ENCODE results near the gene GOLGA6A.
"Not testable (repeated sequence)": the region's sequence is repeated elsewhere in the genome, so short reads cannot be mapped to it uniquely, and the experiment has no call there.

Gene GOLGA6A, protein sequence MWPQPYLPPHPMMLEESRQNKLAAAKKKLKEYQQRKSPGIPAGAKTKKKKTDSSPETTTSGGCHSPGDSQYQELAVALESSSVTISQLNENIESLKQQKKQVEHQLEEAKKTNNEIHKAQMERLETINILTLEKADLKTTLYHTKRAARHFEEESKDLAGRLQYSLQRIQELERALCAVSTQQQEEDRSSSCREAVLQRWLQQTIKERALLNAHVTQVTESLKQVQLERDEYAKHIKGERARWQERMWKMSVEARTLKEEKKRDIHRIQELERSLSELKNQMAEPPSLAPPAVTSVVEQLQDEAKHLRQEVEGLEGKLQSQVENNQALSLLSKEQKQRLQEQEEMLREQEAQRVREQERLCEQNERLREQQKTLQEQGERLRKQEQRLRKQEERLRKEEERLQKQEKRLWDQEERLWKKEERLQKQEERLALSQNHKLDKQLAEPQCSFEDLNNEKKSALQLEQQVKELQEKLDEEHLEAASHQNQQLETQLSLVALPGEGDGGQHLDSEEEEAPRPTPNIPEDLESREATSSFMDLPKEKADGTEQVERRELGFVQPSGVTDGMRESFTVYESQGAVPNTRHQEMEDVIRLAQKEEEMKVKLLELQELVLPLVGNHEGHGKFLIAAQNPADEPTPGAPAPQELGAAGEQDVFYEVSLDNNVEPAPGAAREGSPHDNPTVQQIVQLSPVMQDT

DNA sequence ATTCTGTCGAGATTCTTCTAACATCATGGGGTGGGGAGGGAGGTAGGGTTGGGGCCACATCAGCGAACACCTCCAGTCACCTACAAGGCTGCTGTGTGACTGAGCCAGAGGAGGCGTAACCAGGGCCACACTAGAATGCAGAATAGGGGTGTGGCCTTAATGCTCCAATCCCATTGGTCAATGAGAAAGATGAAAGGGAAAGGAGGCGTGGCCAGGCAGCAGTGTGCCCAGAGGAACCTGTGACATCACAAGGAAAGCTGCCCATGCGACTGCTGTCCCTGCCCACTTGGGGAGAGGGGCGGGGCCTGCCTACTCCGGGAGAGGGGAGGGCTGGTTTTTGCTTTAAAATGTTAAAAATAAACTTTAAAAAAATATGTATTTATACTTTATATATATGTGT lies at the start of gene GOLGA6A:
TSS of gene GOLGA6A (minus strand) at position 101 of the 400 bp plus-strand sequence. CDS start at position 60, 41 bp downstream.
- not testable (repeated sequence) for DNase-seq

- DNase-seq: no peak
These were observed 49.5 kb upstream of the GOLGA6A start for GRCh38 chr15:74131628-74132413.

DNA sequence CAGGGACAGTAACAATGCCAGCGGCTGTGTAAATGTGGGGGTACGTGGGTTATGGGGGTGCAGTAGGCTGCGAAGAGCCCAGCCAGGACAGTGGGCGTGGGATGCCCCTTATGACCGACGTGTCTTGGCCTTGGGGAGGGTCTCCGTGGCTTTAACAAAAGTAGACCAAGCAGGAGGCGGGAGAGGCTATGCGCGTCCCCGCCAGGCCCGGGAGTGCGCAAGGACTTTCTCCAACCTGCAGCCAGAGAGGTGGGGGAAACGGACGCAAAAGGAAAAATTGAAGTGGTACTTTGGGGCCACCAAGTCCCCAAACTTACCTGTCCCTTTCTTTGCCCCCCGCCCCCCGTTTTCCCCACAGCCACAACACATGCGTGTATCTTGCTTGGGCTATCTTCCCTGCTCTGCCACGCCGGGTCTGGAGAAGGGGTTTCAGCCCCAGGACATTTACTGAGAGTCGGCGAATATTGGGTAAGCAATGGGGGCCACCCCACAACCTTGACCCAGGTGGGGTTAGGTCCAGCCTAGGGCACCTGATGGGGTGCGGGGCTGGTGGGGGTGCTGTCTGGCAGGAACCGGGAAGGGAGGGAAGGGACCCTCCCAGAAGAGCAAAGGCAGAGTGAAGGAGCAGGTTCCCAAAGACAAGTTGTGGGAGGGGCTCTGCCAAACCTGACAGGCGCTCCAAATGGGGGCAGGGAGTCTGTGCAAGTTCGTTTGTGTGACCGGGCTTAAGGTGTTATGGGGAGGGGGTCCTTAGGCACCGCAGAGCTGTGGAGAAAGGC lies 48.7 kb upstream of the GOLGA6A start:
- no peak for DNase-seq

DNA sequence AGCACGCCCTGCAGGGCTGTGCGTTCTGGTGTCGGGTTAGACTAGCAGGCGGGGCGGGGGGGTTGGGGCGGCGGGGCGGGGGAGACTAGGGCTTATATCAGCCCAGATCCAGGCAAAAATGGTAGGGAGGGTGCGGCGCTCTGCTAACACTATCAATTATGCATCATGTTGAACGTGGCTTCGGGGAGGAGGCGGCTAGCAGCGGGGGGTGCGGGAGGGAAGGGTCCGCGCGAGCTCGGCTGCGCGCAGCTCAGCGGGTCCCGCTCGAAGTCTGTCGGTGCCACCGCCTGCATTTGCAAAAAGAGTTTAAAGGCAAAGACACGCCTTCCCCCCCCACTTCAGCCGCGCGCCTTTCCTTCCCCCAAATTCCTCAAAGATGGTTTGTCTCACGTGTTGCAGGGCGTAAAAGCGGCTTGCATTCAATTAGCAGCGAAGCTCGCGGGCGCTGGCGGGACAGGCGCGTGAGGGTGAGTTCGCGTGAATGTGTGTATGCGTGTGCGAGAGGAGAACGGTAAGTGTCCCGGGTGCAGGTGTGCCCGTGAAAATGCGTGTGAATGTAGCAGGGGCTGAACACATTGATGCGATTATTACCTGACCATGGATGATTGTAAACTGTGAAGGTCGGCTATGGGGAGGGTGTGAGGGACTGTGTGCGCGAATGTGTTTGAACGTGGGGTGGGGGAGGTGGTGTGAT lies 48.0 kb upstream of the GOLGA6A start, which contains the start of gene ISLR2:
TSS of gene ISLR2 (plus strand) at position 432 of the 694 bp plus-strand sequence. CDS start 2,169 bp downstream, outside the sequence.
- peak; percentile 13 for DNase-seq

DNA sequence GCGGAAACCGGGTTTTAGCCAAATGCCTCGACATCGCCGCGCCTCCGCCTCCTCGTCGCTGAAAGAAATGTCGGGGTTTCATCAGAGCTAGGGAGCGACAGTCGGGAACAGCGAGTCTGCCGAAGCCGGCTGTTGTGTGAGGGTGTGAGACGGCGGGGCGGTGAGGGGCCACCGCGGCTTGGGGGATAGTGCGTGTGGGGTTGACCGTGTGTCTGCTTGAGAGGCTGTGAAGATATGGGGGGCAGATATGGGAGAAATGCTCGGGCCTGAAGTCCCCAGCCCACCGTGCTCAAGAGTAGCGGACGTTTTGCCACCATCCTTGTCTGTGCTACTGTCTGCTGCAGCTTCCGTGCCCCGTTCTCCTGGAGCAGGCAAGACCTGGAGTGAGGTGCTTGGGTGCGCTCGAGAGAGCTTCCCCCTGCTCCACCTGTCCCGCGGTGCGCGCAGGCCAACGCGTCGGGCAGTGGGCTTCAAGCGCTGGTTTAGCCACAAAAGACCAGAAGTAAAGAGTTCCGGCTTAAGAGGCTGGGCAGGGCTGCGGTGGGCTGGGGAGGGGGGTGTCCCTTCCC lies 47.3 kb upstream of the GOLGA6A start:
- no peak for DNase-seq

GRCh38 chr15:74128785-74129585 lies 46.6 kb upstream of the GOLGA6A start:
- no peak for DNase-seq

GRCh38 chr15:74127954-74128784 lies 45.8 kb upstream of the GOLGA6A start:
- DNase-seq: no peak

DNA sequence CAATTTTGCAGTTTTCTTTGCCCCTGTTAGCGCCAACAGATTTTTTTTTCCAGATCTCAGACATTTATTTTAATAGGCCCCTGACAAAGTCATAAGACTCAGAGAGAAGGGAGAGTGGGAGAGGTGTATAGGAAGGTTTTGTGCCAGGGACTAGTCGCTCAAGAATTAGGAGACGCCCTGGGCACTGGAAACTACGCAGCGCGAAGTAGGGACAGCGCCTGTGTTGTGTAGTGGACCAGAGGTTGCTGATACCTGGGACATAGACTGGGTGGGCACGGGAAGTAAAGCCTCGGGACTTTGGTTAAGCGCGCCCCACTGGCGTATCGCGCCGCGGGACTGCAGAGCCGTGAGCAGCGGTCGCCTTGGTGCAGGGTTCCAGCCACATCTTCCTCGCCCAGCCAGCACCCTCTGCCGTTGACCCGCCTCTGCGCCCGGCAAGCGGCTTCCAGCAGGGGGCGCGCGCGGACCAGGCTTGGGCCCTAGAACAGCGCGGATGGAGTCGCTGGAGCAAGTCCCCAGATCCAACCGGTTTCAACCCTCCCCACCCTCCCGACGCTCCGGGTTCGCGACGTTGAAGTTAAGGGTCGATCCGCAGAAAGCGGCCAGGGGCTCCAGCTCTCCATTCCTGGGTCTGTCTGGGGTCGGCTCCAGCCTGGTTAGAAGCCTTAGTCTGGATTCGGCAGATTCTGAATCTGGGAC lies 45.1 kb upstream of the GOLGA6A start:
- DNase-seq: peak; percentile 88

GRCh38 chr15:74124759-74125158 lies 42.4 kb upstream of the GOLGA6A start:
- DNase-seq: no peak

DNA sequence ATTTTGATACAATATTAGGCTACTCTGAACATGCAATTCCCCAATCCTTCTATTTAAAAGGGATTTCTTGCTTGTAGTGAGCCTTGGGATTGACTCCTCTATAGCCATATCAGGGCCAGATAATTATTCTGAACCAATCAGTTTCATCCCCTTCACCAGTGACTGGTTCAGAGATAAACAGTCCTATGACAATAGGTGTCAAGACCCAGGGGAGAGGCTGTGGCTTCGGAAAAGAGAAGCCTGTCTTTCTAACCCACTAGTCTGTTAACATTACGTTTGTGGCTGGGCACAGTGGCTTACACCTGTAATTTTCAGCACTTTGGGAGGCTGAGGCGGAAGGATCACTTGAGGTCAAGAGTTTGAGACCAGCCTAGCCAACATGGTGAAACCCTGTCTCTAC lies 41.8 kb upstream of the GOLGA6A start:
- no peak for DNase-seq

DNA sequence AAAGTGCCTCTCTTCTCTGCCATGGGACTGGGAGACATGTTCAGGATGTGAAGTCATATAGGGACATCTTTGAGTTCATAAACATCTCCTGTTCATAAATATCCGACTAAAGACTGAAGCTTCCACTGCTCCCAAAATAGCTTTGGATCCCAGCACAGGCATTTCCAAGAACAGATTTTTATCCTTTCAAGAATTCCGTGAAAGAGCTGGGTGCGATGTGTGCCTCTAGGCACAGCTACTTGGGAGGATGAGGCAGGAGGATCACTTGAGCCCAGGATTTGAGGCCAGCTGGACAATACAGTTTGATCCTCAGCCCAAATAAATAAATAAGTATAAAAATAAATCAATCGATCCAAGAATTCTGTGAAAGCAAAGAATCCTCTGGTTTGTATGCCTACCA lies 41.3 kb upstream of the GOLGA6A start:
- no peak for DNase-seq

DNA sequence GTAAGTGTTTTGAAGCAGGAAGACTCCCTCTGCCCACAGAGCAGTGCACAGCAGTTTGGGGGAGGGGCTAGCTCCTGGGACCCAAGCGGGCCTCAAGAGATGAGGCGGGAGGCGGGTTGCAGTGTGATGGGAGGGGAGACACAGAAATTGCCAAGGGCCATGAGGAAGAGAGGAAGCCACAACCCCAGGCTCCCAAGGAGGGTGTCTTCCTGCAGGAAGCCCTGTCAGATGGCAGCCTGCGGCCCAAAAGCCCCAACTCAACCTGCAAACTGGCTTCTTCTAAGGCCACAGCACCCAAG lies 40.7 kb upstream of the GOLGA6A start:
- DNase-seq: peak; percentile 49

- no peak for DNase-seq
These were observed 40.2 kb upstream of the GOLGA6A start for GRCh38 chr15:74122403-74123130.

DNA sequence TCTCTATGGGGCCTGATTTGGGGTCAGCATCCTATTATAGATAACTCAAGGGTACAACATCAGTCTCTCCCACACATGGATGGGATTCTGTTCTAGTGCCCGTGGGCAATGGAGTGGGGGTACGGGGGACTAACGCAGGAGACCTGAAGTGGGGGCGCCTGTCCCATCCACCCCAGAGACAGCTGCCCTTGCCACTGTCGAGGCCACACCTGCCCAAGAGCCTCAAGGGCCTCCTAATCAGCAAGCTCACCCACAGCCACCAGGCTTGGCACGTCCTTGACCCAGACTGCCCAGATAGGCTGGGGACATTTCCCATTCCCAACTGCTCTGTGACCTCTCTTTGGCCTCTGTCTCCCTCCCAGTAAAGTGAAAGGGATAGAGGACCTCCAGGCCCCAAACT lies 39.5 kb upstream of the GOLGA6A start:
- no peak for DNase-seq

DNA sequence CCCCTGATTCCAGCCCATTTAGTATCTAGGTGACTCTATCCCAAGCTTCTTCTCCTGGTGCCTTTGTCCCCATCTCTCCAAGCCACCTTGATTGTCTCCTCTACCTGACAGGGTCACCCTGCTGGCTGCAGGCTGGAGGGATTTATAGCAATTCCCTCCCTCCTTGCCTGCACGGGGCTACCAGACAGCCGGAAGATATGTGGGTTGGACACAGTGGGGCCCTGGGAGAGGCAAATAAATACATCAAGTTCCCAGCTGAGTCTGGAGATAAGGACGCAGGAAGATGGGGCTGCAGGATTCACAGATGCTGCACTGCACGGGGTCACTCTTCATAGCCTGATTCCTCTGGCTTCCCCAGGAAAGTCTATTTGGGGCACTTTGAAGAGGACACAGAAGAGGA lies 38.7 kb upstream of the GOLGA6A start:
- DNase-seq: no peak

DNA sequence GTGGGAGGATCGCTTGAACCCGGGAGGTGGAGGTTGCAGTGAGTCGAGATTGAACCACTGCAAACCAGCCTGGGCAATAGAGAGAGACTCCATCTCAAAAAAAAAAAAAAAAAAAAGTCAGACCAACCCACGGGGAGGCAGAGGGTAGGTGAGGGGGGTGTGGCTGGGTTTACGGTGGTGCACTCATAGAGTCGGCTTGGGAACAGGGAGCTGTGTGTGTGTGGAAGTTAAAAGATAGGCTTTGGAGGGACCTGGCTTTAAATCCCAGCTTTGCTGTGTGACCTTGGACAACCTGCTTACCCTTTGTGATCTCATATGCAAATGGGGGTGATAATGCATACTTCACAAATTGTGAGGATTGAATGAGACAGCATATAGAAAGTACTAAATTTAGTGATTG lies 38.1 kb upstream of the GOLGA6A start:
- no peak for DNase-seq

DNA sequence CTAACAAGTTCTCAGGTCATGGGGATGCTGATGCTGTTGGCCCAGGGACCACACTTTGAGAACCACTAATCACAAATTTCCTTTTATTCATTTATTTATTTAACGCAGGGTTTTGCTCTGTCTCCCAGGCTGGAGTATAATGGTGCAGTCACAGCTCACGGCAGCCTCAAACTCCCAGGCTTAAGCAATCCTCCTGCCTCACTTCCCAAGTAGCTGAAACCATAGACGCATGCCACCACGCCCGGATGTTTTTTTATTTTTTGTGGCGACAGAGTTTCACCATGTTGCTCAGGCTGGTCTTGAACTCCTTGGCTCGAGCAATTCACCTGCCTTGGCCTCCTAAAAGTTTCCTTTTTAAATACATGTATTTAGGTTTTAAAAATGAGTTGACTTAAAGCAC lies 27.4 kb upstream of the GOLGA6A start:
- no peak for DNase-seq

- not testable (repeated sequence) for DNase-seq
These were observed 26.3 kb upstream of the GOLGA6A start for GRCh38 chr15:74108611-74109010.

DNA sequence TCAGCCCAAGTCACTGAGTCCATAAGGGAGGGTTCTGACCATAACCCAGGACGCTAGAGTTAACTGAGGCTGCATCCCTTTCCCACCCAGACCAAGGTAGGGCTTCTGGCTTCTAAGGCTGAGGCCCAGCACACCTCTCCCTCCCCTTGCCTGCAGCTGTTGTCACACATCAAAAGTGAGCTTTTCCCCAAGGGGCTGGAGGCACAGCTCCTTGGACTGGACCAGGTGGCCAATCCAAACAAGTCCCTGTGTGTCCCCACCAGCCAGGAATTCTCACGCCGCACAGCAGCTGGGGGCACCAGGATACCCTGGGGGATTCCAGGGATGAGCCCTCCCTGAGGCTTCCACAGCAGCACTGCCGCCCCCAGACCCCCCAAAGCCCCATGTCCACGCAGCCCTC lies 25.8 kb upstream of the GOLGA6A start:
- no peak for DNase-seq
